ENCODE data around the gene GTF2H1. TPM values are rescaled to one million over a fixed set of nuclear protein-coding genes. Genes with fewer than 3 reads are reported as not detected.
A peak's percentile ranks its signal among the peaks of the same experiment; 100 is the strongest.
"Not testable (repeated sequence)": the region's sequence is repeated elsewhere in the genome, so short reads cannot be mapped to it uniquely, and the experiment has no call there.

The GTF2H1 gene
- total and polyA plus RNA-seq, 11 donors, result 11.1 to 37.2 (median 25.4) TPM

GRCh38 chr11:18395735-18396504 lies 73.6 kb downstream of the GTF2H1 start:
- Histone ChIP-seq H3K36me3 (peaks cover 5 to 46% (median 41%) of the 10 kb centered on the region in 9 donors), H3K9me3 (no peaks in the 10 kb centered on the region), H3K4me1 (peaks cover 2 to 28% (median 12%) of the 10 kb centered on the region in 12 donors), H3K4me3 (peak overlapping the region; percentile 61 to 98 (median 86)), H3K27me3 (no peaks in the 10 kb centered on the region), H3K27ac (peak overlapping the region; percentile 84 to 99 (median 96))
- intact Hi-C loops (cut with DNase I), result loop anchor here (1.0 to 10.0 kb wide), 8 partner anchors 13 to 131 kb away; partner anchors contain the start of genes GTF2H1 (in 9 of the 10), HPS5 (in 9 of the 10) and TSG101 (in 5 of the 10)
- 0% methylated on average over 16 to 46 of the region's 46 CpGs for WGBS, 4 donors
- TF ChIP-seq CTCF (IDR thresholded peaks at IDR 0.05) (no peak), POLR2A (IDR thresholded peaks at IDR 0.05) (peak in 1 of 2 donors; percentile 79)
- ATAC-seq (peak; percentile 88 to 97 (median 94)), DNase-seq (peak; percentile 98 to 100 (median 99))

- no peaks in the 10 kb centered on the region for H3K27me3 ChIP-seq
- no peak overlapping the region for H3K4me3 ChIP-seq
- H3K36me3 ChIP-seq, result peaks cover 5 to 66% (median 61%) of the 10 kb centered on the region in 9 donors
- DNase-seq (no peak), ATAC-seq (no peak)
- H3K27ac ChIP-seq, result no peak overlapping the region
- intact Hi-C loops (cut with DNase I), result loop anchor here in 8 of 10 donors (5.0 to 10.0 kb wide), 4 partner anchors 73 to 129 kb away; partner anchors contain the start of genes GTF2H1 (in 4 of the 8), HPS5 (in 4 of the 8) and TSG101 (in 4 of the 8)
- TF ChIP-seq POLR2A (IDR thresholded peaks at IDR 0.05), result no peak
- no peaks in the 10 kb centered on the region for H3K9me3 ChIP-seq
- peaks cover 2 to 28% (median 12%) of the 10 kb centered on the region in 12 donors for H3K4me1 ChIP-seq
- WGBS, 4 donors, result 92 to 97% (median 94%) methylated on average over 3 of the region's 3 CpGs
Observed at GRCh38 chr11:18397921-18398320, 75.6 kb downstream of the GTF2H1 start.

GRCh38 chr11:18401077-18401476 lies 78.7 kb downstream of the GTF2H1 start:
- not testable (repeated sequence) for ATAC-seq, H3K4me3 ChIP-seq, H3K27me3 ChIP-seq, H3K27ac ChIP-seq, DNase-seq, H3K9me3 ChIP-seq
- 95 to 97% (median 95%) methylated on average over 9 of the region's 9 CpGs for WGBS, 4 donors
- Histone ChIP-seq H3K4me1 (peaks cover 0 to 16% (median 5%) of the 10 kb centered on the region in 12 donors), H3K36me3 (peaks cover 14 to 98% (median 93%) of the 10 kb centered on the region in 9 donors)
- intact Hi-C loops (cut with DNase I), result loop anchor here in 2 of 10 donors (5.0 to 10.0 kb wide), 2 partner anchors 81 to 114 kb away; no protein-coding TSS in a partner anchor

GRCh38 chr11:18404062-18404461 lies 81.7 kb downstream of the GTF2H1 start:
- no peaks in the 10 kb centered on the region for H3K4me1 ChIP-seq
- no peak overlapping the region for H3K27ac ChIP-seq
- peaks cover 14 to 100% (median 100%) of the 10 kb centered on the region in 9 donors for H3K36me3 ChIP-seq
- ATAC-seq (no peak), DNase-seq (no peak)
- H3K9me3 ChIP-seq, result no peaks in the 10 kb centered on the region
- TF ChIP-seq CTCF (IDR thresholded peaks at IDR 0.05) (no peak), POLR2A (IDR thresholded peaks at IDR 0.05) (no peak)
- no peaks in the 10 kb centered on the region for H3K27me3 ChIP-seq
- intact Hi-C loops (cut with DNase I), result loop anchor here in 2 of 10 donors (5.0 to 10.0 kb wide), 2 partner anchors 78 to 111 kb away; no protein-coding TSS in a partner anchor
- 93 to 97% (median 95%) methylated on average over 4 of the region's 4 CpGs for WGBS, 4 donors
- H3K4me3 ChIP-seq, result no peak overlapping the region

- Histone ChIP-seq H3K36me3 (peaks cover 8 to 69% (median 66%) of the 10 kb centered on the region in 9 donors), H3K27ac (peak overlapping the region in 1 of 12 donors; percentile 12)
- intact Hi-C loops (cut with DNase I), result loop anchor here in 1 of 10 donors (10.0 kb wide), 1 partner anchor 107 kb away; no protein-coding TSS in a partner anchor
- H3K4me3 ChIP-seq, H3K27me3 ChIP-seq, H3K4me1 ChIP-seq, DNase-seq, ATAC-seq, H3K9me3 ChIP-seq: not testable (repeated sequence)
- 48 to 61% (median 52%) methylated on average over 3 of the region's 3 CpGs for WGBS, 4 donors
Observed at GRCh38 chr11:18407400-18407799, 85.0 kb downstream of the GTF2H1 start.
